HG03342 (cell line): ENCODE results near the gene STAB2.

Experiments
- ATAC-seq: cut with Tn5 transposase; IDR thresholded peaks from one replicate; pipeline ENCODE4 v1.9.1; 2021; ENCODE audit warnings: mild to moderate bottlenecking, moderate library complexity; ENCODE audit not compliant: unreplicated experiment

Gene STAB2

DNA sequence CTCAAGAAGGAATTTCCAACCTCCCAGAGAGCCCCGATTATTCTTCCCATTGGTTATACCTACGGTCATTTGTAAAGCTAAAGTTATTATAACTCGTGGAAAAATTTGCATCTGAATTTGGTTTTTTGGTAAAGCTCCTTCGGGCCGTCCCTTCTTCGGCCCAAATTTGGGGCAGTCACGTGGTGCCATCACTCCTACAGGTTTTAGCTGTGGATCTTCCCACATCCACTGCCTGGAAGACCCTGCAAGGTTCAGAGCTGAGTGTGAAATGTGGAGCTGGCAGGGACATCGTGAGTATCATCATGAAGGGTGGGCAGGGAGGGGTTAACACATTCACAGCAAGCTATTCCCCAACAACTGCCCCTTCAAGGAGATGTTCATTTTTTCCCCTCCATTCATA is 148.2 kb downstream of the STAB2 start:
- ATAC-seq, result no peak

DNA sequence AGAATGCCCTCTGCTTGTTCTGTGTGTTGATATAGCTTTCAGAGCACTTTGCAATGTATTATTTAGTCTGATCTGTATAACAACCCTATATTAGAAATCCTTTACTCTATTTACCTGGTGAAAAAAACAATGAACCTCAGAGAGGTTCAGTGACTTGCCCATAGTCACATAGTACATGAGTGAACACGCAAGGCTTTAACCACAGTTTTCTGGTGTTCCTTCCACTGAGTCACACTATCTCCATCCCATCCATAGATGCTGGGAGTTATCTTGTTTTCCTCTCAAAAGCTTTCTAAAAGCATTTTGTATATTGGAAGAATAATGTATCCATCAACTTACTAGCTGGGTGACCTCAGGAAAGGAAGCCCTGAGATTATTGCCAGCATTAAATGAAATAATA is 149.5 kb downstream of the STAB2 start:
- ATAC-seq, result no peak

DNA sequence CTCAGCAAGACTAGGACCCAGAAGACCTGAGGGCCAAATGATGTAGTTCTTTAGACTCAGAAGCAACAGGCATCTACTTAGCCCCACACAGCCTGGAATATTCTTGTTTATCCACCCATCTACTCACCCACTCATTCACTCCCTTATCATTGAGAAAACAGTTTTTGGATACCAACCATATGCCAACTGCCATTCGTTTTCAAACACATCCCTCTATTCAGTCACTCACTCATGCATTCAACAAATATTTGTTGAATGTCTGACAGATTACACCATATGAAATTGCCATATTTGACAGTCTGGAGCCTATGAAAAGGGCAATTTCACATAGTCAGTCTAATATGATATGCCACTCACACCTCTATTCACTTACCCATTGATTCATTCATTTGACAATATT is 150.8 kb downstream of the STAB2 start:
- no peak for ATAC-seq

DNA sequence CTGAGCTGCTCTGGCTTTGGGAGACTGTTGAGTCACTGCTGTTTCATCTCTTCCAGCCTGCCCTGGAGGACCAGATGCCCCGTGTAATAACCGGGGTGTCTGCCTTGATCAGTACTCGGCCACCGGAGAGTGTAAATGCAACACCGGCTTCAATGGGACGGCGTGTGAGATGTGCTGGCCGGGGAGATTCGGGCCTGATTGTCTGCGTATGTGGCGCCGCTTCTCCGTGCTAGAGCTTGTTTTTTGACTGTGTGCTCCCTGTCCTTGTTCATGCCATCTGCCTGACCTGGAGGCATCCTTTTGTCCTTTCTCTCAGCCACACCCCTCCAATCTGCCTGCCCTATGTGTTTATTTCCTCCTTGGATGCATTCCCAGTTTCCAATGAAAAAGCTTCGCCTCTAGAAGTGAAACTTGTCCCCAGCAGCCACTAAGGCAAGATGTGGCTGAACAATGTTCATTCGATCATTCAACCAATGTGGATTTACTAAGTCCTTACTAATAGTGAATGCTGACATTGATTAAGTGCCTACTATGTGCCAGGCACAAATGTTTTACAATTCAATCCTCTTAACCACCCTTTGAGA is 155.4 kb downstream of the STAB2 start:
- ATAC-seq, result no peak

DNA sequence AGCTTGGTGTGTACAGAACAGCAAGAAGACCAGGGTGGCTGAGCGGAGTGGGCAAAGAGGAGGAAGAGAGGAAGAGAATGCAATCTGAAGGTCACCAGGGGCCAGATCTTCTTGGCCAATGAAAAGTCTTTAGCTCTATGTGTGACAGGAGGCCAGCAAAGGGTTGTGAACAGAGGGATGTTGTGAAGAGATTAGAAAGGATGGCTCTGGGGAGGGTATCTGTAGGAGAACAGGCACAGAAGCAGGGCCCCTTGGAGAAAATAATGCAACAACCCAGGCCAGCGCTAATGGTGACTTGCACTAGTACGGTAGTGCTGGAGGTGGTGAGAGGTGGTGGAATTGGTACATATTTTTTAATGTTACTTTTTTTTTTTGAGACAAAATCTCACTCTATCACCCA is 156.7 kb downstream of the STAB2 start:
- no peak for ATAC-seq

DNA sequence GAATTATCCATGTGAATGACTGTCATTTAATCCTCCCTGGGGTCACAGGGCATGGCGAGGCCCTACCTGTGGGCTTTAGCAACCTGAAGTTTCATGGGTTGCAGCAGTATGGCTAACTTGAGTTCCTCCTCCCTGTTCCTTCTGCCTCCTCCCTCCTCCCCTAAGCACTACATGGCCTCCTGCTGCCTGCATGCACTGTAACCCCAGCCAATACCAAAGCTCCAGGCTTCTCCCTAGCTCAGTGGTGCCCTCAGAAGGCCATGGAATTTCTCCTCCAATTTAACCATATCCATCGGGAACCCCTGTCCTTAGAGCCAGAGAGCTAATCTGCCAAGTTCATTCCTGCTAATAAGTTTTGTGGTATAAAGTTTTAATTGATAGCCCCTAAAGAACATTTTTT is 158.9 kb downstream of the STAB2 start:
- no peak for ATAC-seq

DNA sequence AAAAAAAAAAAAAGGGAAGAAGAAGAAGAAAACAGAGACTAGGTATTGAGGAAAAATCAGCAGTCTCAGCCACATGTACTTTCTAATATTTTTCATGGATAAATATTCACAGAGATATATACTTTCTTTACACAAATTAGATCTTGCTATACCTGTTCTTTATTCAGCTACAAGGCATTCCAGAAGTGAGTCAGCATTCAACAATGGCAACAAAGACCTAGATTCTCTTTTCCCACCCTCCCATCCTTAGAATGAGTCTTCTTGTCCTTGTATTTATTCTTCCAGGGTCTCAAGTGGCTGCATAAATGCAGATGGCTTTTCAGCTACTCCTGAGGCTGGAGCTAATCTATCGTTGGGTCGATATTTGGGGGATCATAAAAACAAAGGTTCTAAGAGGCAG is 160.9 kb downstream of the STAB2 start:
- no peak for ATAC-seq

DNA sequence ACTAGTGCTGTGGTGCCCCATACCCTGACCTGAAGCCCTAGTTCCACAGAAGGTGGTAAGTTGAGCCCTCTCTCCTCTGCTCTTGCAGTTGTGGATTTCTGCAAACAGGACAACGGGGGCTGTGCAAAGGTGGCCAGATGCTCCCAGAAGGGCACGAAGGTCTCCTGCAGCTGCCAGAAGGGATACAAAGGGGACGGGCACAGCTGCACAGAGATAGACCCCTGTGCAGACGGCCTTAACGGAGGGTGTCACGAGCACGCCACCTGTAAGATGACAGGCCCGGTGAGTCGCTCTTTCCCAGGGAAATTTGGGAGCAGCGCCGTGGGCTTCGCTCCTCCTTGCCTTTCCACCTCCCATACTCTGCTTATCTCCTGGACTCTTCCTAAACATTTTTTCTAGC is 161.8 kb downstream of the STAB2 start:
- ATAC-seq, result no peak

DNA sequence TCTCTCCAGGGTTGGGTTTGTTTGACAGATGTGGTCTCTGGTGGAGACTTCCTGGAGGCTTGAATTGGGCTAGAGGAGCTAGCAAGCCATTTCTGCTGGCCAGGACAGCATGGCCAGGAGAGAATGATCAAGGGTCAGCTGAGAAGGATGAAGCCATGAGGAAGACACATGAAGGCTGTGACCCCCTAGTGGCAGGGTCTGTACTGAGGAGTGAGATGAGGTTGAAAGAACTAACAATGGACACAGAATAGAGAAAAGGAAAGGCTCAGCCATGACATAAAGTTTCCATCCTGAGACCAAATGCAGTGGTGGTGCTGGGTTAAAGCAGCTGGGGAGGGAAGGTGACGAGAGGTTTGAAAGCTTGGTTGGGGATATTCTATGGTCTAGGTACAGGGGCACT is 164.1 kb downstream of the STAB2 start:
- no peak for ATAC-seq

DNA sequence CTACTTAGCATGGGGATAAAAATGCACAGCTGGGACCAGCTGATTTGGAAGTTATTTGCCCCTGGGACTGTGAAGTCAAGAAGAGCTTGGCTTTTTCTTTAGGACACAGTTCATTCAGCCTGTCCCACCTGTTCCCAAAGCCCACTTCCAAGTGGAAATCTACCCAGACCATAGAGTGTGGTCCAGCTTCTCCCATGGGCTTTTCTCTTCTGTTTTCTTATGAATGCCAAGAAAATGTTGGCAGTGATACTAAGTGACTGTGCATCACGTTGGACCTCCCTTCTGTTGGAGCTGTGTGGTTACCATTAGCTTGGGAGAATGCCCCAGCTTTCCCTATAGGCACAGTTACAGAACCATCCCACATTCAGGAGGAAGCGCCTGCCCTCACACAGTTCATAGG is 164.5 kb downstream of the STAB2 start:
- ATAC-seq, result no peak

DNA sequence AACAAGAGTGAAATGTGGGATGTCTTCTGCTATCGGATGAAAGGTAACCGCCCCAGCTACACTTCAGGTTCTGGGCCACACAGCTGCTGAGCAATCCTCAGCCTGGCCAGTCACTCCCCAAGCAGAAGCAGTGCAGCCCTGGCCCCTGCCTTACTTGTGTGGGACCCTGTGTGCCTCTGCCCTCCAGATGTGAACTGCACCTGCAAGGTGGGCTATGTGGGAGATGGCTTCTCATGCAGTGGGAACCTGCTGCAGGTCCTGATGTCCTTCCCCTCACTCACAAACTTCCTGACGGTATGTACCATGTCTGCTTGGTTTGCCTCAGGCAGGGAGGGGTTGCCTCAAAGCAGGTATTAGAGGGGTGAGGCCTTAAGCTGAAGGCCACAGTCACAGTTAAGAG is 168.4 kb downstream of the STAB2 start:
- no peak for ATAC-seq

DNA sequence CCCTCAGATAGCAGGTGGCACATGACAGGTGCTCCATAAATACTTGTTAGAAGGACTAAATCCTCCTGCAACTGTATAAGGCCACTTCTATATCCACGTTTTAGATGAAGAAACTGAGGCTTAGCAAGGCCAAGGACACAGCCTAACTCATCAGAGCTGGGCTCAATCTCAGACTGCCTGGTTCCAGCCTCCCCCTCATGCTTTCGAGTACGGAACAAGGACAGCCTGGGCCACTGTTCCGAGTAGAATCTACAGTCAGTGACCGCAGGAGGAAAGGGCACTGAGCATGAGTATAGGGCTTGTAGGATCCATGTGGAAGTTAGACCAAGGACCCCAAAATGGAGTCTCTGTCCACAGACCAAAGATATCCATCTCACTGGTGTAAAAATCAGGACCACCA is 169.4 kb downstream of the STAB2 start:
- ATAC-seq, result no peak

DNA sequence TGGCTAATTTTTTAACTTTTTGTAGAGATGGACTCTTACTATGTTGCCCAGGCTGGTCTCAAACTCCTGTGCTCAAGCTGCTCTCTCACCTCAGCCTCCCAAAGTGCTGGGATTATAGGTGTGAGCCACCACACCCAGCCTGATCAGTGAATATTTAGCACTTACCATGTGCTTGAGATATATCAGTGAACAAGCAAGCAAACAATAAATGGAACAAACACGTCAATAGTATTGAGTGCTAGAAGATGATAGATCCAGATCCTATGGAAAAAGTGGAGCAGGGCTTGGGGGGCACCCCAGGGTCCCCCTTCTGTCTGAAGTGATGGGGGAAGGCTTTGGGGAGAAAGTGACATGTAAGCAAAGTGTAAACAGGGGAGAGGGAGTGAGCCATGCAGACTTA is 170.2 kb downstream of the STAB2 start:
- no peak for ATAC-seq

DNA sequence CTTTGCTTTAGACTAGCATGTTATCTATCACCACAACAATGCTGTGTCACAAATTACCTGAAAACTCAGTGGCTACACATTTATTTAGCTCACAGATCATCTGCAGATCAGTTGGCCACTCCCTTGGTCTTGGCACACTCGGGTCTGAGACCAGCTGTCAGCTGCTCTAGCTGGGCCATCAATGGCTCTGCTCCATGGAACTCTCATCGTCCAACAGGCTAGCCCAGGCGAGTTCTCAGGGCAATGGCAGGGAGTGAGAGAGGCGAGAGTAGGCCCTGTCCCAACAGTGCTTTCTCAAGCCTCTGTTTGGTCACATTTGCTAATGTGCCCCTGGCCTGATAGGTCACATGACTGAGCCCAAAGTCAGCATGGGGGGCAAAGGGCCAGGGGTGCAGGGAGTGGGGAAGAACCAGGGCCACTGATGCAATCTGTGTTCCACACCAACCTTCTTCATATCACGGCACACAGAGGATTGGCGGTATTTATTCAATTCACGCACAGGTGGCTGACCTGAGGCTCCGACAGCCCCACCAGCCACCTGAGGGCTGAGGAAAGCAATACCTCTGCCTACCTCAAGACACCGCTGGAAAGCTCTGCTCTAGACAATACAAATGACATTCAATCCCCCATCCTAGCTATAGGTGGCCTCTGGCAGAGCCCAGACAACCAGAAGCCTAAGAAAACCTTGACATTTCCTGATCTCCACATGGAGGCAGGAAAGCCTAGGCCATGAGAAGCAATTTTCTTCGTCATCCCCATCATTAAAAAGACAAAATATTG is 171.4 kb downstream of the STAB2 start:
- no peak for ATAC-seq

DNA sequence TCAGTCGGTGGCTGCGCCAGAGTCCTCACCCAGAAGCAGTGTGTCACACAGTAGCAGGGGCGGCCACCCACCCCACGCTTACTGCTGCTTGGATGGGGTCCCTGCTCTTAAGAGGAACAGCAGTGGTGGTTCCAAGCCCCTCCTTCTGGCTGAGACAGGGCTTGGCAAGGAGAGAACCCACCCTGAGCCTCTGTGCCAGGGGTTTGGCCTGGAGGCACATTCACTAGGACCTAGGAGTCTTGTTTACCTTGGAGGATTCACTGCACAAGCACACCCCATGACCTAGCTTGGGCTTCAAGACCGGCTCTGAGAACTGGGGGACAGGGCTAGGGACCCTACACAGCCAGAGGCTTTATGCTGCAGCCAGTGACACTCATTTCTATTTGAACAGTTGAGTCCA is 175.4 kb downstream of the STAB2 start:
- ATAC-seq, result no peak

DNA sequence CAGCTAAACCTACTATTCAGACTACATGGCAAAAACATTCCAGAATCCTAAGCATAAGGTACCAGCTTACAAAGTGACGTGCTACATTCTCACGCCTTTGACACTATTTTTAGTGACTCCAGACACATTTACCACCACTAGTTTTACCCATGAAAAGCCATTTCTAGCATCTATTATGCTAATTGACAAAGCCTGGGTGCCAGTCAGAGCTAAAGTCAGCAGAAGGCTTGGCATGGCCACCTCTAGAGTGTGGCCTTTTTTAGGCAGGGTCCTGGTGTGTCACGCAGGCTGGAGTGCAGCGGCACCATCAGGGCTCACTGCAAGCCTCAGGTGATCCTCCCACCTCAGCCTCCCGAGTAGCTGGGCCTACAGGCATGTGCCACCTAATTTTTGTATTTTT is 178.2 kb downstream of the STAB2 start:
- no peak for ATAC-seq

DNA sequence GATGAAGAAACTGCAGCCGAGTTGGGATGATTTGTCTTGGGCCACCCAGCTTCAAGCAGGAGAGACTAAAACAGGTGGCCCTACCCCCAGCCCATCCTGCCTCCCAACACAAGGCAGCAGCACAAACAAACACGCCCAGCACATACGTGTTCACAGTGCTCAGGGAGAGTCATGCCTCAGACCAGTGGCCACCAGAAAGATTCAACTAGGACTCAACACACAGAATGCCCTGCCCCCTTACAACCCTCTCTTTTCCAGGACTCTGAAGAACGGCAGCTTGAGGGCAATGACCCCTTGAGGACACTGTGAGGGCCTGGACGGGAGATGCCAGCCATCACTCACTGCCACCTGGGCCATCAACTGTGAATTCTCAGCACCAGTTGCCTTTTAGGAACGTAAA is 179.0 kb downstream of the STAB2 start:
- ATAC-seq, result no peak

DNA sequence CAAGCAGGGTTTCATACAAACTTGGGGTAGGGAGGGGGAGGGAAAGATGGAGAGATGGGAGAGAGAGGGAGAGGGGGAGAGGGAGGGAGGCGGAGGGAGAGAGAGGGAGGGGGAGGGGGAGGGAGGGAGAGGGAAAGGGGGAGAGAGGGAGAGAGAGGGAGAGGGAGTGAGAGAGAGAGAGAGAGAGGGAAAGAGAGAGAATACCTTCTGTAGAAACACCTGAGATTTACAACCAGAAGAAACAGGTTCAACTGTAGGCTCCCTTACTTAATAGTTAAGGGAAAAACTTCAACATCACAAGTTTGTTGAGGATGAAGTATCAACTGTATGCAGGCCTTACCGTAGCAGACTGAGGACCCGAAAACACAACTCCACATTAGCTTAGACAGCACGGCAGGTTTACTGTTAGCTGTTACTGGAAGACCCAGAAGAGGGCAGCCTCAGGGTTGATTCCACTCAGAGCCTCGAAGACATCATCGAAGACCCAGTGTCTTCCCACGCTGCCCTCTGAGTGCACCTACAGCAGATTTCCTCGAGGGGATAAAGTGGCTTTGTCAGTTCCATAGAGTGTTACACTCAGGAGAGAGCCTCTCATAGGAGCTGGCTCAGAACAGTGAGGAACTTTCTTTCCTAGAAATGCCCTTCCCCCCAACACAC is 181.5 kb downstream of the STAB2 start:
- ATAC-seq, result no peak

DNA sequence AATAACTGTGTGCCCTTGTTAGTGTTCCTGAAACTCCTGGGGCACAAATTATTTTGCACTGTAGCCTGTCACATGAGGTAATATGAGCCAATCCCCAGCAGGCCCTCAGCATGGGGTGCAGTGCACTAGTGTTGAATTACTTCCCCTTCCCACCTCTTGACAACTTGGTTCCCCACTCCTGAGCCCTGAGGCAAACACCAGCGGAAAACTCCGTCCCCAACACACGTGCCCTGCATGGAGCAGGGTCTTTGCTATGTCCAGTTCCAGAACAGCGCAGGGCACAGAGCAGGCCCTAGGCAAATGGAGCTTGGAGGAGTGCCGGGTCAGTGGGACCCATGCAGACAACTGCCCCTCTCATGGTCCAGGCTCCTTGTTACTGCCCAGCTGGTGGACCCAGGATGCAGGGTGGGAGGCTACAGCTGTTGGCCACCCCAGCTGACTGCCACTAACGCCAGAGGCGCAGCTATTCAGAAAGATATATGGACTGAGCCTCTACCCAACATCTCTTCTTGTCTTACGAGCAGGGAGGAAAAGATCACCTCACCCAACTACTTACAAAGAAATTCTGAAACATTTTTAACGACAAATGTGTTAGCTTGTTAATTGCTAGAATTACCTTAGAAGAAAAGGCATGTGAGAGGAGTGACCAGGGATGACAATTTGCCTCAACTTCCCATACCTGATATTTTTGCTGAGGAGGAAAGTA is 182.3 kb downstream of the STAB2 start:
- ATAC-seq, result no peak

DNA sequence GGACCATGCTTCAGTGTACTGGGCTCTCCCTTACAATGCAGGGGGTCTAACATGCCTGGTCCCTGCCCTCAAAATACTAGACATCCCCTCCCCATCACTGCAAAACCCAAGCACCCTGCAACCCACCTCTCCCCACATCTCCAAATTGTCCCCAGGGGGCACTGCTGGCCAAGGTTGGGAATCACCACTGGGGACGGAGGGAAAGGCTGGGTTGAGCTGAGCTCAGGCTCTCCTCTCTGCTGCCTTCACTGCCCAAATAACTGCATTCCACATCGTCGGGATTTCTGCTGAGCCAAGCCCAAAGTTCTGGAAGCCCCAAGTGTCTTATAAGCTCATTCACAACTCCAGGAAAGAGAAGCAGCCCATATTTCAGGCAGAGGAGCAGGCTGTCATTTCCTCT is 184.4 kb downstream of the STAB2 start:
- no peak for ATAC-seq

DNA sequence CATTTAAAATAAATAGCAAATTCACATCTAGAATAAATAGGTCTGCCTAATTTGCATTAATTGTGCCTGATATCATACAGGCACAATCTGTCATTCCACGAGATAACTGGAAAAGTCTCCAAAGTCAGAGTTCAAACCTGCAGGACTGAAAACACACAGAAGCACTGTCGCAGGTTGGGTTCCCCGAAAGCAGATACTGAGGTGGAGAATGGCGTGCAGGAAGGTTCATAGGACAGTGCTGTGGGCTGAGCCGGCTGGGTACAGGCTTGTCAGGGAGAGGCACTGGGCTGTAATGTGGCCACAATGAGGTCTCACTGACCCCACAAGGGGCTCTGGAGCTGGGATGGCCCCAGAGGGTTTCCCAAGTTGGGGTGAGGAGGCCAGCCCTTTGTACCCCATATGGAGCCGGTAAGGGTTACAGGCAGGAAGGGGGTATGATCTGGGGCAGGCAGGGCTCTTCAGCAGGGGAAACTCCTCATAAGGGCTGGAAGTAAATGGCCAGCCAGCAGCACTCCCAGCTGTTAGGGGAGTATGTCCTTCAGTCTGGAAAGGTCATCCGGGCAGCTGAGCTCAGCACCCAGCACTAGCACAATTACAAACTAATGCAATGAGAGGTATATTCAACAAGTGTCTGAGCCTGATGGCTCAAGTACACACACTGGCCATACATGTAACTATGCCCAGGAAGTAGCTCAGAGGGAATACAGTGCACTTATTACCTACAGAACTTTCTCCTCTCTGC is 185.5 kb downstream of the STAB2 start:
- ATAC-seq, result no peak
